ENCODE measurements around the gene EMD.

The EMD gene

DNA sequence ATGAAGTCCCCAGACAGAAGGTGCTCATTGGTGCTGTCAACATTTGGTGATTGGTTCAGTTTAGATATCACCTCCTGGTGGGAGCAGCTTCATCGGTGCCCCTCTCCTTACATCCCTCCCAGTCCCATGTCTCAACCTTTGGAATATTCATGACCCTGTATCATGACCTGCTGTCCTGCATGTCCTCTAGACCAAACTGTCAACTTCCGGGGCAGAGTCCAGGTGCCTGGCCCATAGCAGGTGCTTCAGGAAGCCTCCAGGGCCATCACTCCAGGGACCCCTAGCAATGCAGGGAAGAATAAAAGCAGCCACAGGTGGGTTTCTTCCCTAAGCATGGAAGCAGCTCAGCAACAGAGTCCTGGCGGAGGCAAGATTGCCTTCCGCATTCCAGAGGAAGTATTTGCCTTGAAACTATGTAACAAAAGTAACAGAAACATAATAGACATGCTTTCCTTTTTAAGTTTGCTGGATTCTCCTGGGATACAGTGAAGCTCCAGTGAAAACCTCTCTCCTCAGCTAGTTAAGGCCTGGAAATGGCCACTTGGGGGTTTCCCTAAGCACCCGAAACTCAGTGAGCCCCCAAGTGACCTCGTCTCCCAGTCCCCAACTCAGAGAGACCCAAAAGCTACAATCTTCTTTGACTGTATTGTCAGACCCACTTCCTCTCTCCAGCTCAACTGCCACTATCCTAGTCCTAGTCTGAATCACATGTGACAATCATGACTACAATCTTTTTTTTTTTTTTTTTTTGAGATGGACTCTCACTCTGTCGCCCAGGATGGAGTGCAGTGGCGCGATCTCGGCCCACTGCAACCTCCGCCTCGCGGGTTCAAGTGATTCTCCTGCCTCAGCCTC, 48.0 kb downstream of the EMD start:
- DNase-seq = no peak

DNA sequence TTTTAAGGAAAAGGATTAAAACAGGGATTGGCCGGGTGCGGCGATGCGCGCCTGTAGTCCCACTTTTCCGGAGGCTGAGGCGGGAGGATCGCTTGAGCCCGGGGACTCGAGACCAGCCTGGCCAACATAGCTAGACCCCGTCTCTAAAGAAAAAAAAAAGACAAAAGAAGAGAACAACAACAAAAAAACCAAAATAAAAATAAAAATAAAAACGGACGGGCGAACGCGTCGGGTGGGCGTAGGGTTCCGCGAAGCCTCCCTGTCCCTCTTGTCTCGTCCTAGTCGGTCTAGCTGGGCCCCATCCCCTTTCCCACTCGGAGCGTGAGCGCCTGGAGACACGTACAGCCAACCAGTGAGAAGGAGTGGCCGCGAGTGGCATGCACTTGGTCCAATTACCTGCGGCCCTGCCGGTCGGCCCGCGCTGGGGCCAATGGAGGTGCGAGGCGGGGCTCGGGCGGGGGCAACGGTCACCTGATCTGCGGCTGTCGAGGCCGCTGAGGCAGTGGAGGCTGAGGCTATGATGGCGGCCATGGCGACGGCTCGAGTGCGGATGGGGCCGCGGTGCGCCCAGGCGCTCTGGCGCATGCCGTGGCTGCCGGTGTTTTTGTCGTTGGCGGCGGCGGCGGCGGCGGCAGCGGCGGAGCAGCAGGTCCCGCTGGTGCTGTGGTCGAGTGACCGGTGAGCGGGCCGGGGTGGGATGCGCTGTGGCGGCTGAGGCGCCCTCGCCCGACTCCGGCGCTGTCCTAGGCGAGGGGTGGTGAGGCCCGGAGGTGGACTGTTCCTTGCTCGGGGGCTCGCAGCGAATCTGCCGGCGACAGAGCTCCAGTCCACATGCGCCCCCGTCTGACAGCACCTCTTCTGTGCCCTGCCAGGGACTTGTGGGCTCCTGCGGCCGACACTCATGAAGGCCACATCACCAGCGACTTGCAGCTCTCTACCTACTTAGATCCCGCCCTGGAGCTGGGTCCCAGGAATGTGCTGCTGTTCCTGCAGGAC, 49.4 kb downstream of the EMD start, which contains the start of gene ATP6AP1:
Gene ATP6AP1, plus strand, starts transcription at position 502 of the 996 bp plus-strand sequence. Its CDS starts 16 bp downstream, at position 518.
- peak; percentile 92 for DNase-seq

DNA sequence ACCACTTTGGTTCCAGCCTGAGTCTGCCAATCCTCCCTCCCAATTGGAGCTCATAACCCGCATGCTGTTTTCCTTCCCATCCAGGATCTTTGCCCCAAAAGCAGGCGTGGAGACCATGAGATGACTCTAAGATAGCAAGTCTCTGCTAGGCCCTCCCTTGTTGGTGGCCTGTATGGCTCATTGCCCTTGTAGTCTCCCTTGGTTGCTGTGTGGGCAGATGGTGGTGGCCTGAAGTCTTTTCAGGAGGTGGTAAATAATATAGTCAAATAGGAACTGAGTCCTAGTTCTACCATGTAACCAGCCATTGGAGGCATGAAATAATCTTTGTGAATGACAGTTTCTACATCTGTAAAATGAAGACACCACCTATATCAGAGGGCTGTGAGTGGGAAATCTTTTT, 50.6 kb downstream of the EMD start:
- no peak for DNase-seq

DNA sequence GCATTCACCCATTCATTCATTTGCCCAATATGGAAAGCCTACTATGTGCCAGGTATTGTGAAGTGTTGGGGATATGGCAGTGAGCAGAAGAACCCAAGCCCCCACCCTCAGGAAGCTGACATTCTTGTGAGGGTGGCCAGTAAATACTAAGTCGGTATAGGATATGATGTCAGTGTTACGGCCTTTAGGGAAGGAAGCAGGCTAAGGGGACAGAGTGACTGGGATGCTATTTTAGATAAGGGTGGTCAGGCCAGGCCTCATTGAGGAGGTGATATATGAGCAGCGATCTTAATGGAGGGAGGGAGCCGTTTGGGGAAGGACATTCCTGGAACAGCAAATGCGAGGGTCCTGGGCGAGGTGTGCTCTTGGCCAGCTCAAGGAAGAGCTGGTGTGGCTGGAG, 51.4 kb downstream of the EMD start:
- DNase-seq = no peak

DNA sequence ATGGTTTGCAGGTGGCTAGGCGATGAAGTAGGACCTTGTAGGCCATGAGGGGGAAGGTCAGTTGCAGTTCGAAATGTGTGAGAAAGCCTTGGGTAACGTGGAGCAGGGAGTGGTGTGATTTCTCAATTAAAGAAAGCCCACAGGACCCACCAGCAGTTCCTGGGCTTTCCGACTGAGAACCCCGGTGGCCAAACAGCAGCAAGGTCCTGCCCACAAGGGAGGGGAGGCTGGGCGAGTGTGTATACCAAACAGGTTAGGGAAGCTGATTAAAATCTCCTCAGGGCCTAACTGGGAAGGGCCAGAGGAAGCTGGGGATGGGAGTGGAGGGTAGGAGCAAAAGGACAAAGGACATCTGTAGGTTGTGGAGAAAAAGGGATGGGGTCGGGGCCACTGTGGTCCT, 51.8 kb downstream of the EMD start:
- DNase-seq = no peak

Measured in stimulated activated CD4-positive, alpha-beta T cell treated with anti-CD3 and anti-CD28 coated beads, Interleukin-15, amount 100 ng/mL, for 24 hours (primary cell).